Left lung (tissue), 10 donors: Measurements from ENCODE around the gene GINS1. TPM values are rescaled to one million over a fixed set of nuclear protein-coding genes. Genes with fewer than 3 reads are reported as not detected.

ENCODE experiments used
- ATAC-seq: fragments of 200-7000 bp; cut with Tn5 transposase; one replicate; pipeline ENCODE4 v1.9.1; 2020; ENCODE audit warnings: moderate library complexity
- DNase-seq, 4 donors: peaks; one replicate each; pipeline ENCODE4 v3.0.0-alpha.2; 2013 to 2020
- H3K27ac ChIP-seq, 2 donors: fragments of 200-600 bp; sonication (generic) in 1 of 2; one replicate each; pipeline versions ENCODE4 v1.5.0 to v1.8.0; 2020 to 2021
- H3K27me3 ChIP-seq, 2 donors: fragments of 200-600 bp; sonication (generic) in 1 of 2; one replicate each; pipeline versions ENCODE4 v1.5.0 to v1.8.0; 2020 to 2021
- H3K36me3 ChIP-seq, 2 donors: fragments of 200-600 bp; sonication (generic) in 1 of 2; one replicate each; pipeline versions ENCODE4 v1.5.0 to v1.8.0; 2020 to 2021
- H3K4me1 ChIP-seq, 2 donors: fragments of 200-600 bp; one replicate each; pipeline ENCODE4 v1.8.0; 2021
- H3K4me3 ChIP-seq, 2 donors: fragments of 200-600 bp; sonication (generic) in 1 of 2; one replicate each; pipeline versions ENCODE4 v1.5.0 to v1.8.0; 2020 to 2021; ENCODE audit warnings: mild to moderate bottlenecking in 1 of 2
- H3K9me3 ChIP-seq, 2 donors: fragments of 200-600 bp; sonication (generic) in 1 of 2; one replicate each; pipeline versions ENCODE4 v1.5.0 to v1.8.0; 2020 to 2021
- intact Hi-C, 2 donors: fragments of 100-400 bp; cut with DNase I; formaldehyde crosslinking; loops; one replicate each; pipeline versions ENCODE4 v1.11.2 to v1.14.2; 2022
- polyA plus RNA-seq, 6 donors: library from polyadenylated mRNA; unstranded; fragments of 120-200 nt; gene quantifications; one replicate each; pipeline ENCODE4 v1.2.1, GENCODE V29; 2013; ENCODE audit not compliant: insufficient read length in 6 of 6
- total RNA-seq, 2 donors: library from RNA; stranded (reverse); fragmentation: NEBNext Ultra II Directional; extraction: Animal tissue kit (Norgen Biotek cat#: 25700); gene quantifications; one replicate each; pipeline ENCODE4 v1.2.1, GENCODE V29; 2021
- TF ChIP-seq, protein P1 (sequence below), 2 donors: fragments of 200-600 bp; sonication (generic) in 1 of 2; IDR thresholded peaks; one replicate each; pipeline versions ENCODE4 v1.5.0 to v1.8.0; 2021; ENCODE audit warnings: antibody characterized with exemption in 2 of 2
- donor health status: DM: no; HTN: yes; CAD: no.
- donor health status: DM: no; HTN: no; CAD: no.

The GINS1 gene
- total and polyA plus RNA-seq, 8 donors = 4.8 to 22.9 (median 15.5) TPM

DNA sequence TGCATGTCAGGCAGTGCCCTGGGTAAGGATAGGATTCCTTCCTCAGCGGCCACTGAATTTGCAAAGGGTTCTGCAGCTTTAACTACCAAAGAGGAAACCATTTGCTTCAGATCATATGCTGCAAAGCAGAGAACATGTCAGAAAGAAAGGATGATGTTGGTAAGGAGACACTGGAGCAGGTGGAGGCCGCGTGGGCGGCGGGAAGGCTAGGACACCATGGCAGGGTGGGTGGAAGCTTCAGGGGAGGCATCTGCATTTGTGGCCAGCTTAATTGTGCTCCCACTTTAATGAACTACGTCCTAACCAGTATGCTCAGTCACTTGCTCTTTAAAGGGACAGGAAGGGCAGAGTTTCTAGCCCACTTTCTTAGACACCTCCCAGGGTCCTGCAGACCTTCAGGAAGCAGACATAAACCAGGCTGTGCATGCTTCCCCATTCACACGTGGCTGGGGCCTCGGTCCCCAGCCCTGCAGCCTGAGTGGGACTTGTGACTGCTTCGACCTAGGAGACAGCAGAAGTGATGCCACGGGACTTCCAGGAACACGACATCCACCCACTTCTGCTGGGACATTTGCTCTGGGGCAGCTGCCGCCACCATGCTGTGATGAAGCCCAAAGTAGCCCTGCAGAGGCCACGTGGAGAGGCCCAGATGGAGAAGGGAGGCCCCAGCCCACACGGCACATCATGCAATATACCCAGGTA lies 76.1 kb downstream of the GINS1 start:
- Histone ChIP-seq H3K27ac (no peak overlapping the region), H3K27me3 (no peaks in the 10 kb centered on the region), H3K9me3 (no peaks in the 10 kb centered on the region), H3K4me3 (no peak overlapping the region), H3K36me3 (peaks cover 0 to 18% of the 10 kb centered on the region in 2 donors), H3K4me1 (no peaks in the 10 kb centered on the region)
- TF ChIP-seq, protein P1, sequence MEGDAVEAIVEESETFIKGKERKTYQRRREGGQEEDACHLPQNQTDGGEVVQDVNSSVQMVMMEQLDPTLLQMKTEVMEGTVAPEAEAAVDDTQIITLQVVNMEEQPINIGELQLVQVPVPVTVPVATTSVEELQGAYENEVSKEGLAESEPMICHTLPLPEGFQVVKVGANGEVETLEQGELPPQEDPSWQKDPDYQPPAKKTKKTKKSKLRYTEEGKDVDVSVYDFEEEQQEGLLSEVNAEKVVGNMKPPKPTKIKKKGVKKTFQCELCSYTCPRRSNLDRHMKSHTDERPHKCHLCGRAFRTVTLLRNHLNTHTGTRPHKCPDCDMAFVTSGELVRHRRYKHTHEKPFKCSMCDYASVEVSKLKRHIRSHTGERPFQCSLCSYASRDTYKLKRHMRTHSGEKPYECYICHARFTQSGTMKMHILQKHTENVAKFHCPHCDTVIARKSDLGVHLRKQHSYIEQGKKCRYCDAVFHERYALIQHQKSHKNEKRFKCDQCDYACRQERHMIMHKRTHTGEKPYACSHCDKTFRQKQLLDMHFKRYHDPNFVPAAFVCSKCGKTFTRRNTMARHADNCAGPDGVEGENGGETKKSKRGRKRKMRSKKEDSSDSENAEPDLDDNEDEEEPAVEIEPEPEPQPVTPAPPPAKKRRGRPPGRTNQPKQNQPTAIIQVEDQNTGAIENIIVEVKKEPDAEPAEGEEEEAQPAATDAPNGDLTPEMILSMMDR (IDR thresholded peaks at IDR 0.05) = no peak
- intact Hi-C loops = no loop called here
- ATAC-seq = no peak
- DNase-seq = peak in 1 of 4 donors; percentile 28

DNA sequence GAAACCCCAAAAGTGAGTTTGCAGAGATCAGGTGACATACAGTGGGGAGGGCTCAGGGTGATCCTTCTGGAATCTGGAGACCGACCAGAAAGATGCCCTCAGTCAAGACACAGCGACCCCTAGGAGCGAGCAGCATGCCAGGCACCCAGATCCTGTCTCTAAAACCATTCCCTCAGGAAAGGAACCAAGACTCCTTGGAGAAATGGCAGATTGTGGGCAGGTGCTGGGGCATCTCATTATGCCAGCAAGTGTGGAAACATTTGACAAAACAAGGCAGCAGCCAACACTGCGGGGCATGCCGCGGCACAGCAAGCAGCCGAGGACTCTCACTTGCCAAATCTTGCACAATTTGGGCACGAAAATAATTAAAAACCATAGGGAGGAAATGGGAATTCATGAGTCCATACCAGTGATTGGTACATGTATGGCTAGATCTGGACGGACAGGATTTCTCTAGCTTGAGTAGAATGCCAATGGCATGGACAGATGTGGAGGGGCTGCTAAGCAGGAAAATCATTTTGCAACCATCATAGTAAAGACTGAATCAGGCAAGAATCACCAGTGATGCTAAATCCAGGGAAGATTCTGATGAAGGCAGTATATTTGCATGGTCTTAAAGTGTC lies 76.9 kb downstream of the GINS1 start:
- no peaks in the 10 kb centered on the region for H3K27me3 ChIP-seq
- TF ChIP-seq, protein P1 (IDR thresholded peaks at IDR 0.05) = no peak
- no peaks in the 10 kb centered on the region for H3K4me1 ChIP-seq
- ATAC-seq = no peak
- DNase-seq = peak in 1 of 4 donors; percentile 28
- no peak overlapping the region for H3K4me3 ChIP-seq
- H3K36me3 ChIP-seq = peaks cover 0 to 14% of the 10 kb centered on the region in 2 donors
- no peak overlapping the region for H3K27ac ChIP-seq
- no peaks in the 10 kb centered on the region for H3K9me3 ChIP-seq
- intact Hi-C loops = no loop called here

DNA sequence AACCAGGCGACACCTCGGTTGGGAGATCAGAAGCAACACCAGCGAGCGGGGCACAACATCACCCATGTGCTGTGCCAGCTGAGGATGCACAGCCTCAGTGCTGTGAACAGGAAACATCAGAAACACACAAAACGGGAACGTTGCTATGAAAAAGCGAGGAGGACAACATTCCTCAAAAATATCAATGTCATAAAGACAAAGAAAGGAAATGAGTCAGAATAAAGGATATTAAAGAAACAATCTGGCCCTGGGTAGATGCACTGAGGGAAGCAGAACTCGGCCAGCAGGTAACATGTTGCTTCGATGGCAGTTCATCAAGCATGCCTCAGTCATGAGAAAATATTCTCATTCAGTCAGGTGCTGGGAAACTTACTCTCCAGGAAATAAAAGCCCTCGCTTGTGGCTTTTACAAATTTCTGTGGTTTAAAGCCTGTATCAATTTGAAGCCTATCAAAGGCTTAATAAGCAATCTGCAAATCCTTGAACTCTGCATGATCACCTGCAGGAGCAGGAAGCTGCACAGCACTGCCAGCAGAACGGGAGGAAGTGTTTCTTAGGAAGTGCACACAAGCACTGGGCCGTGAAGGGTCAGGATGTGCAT lies 77.5 kb downstream of the GINS1 start:
- no peaks in the 10 kb centered on the region for H3K27me3 ChIP-seq
- DNase-seq = peak in 1 of 4 donors; percentile 22
- H3K4me1 ChIP-seq = no peaks in the 10 kb centered on the region
- no peak overlapping the region for H3K4me3 ChIP-seq
- intact Hi-C loops = no loop called here
- H3K36me3 ChIP-seq = peaks cover 0 to 14% of the 10 kb centered on the region in 2 donors
- no peaks in the 10 kb centered on the region for H3K9me3 ChIP-seq
- H3K27ac ChIP-seq = no peak overlapping the region
- TF ChIP-seq, protein P1 (IDR thresholded peaks at IDR 0.05) = no peak
- no peak for ATAC-seq

DNA sequence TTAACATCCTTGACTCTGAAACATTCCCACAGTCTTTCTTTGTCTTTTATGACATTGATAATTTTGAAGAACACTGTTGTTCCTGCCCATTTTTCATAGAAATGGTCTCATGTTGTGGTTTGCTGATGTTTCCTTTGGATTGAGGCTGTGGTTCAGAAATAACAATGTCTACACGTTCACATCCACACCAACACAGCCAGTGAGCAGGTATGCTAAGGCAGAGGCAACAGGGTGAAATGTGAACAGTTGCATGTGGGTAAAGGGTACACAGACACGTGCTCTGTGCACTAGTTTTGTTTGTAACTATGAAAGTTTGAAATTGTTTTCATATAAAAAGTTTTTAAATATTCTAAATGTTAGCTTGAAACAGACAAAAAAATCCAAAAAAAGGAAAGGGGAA lies 78.4 kb downstream of the GINS1 start:
- Histone ChIP-seq H3K9me3 (no peaks in the 10 kb centered on the region), H3K27me3 (no peaks in the 10 kb centered on the region), H3K4me3 (no peak overlapping the region), H3K4me1 (no peaks in the 10 kb centered on the region), H3K36me3 (peaks cover 0 to 14% of the 10 kb centered on the region in 2 donors), H3K27ac (no peak overlapping the region)
- DNase-seq (no peak), ATAC-seq (no peak)
- TF ChIP-seq, protein P1 (IDR thresholded peaks at IDR 0.05) = no peak
- intact Hi-C loops = no loop called here

DNA sequence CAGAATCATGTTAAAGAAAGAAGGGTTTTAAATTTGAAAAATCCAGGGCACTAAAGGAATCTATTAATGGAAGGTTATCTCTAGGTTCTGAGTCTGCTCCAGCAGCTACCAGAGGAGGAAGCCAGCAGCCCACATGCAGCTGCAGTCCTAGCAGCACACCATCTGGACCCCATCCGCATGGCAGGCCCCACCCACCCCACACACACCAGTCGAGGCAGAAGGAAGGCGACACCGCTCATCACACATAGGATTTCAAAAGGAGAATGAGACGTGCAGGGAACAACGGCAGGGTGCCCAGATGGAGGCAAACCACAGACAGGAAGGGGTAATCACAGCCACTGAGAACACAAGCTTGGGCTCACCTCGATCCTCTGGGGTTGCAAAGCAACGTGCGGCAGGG lies 78.9 kb downstream of the GINS1 start:
- no peaks in the 10 kb centered on the region for H3K27me3 ChIP-seq

More for the DNA sequence above, 78.9 kb downstream of the GINS1 start:
- no peaks in the 10 kb centered on the region for H3K4me1 ChIP-seq
- H3K9me3 ChIP-seq = no peaks in the 10 kb centered on the region
- TF ChIP-seq, protein P1 (IDR thresholded peaks at IDR 0.05) = no peak
- ATAC-seq (no peak), DNase-seq (peak in 2 of 4 donors; percentile 32 to 42)
- H3K36me3 ChIP-seq = peaks cover 0 to 13% of the 10 kb centered on the region in 2 donors
- intact Hi-C loops = no loop called here
- H3K27ac ChIP-seq = no peak overlapping the region
- H3K4me3 ChIP-seq = no peak overlapping the region
